ENCODE results near the gene IGFL1.

DNA sequence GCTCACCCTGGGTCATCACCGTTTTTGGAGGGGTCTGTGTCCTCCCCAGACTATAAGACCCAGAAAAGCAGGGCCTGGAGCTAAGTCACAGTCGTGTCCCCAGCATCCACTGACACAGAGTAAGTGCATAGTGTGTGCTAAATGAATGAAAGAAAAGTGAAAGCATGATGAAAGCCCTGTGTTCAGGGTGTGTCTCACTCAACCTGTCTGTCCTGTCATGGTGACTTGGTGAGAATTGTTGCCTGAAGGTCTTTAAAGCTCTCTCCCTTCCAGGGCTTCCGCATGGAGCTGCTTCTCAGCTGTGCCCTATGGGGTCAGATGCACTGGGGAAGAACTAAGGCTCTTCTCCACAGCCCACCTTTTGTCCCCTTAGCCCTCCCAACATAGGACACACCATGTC, 20.5 kb upstream of the IGFL1 start:
- TF ChIP-seq, protein P1, sequence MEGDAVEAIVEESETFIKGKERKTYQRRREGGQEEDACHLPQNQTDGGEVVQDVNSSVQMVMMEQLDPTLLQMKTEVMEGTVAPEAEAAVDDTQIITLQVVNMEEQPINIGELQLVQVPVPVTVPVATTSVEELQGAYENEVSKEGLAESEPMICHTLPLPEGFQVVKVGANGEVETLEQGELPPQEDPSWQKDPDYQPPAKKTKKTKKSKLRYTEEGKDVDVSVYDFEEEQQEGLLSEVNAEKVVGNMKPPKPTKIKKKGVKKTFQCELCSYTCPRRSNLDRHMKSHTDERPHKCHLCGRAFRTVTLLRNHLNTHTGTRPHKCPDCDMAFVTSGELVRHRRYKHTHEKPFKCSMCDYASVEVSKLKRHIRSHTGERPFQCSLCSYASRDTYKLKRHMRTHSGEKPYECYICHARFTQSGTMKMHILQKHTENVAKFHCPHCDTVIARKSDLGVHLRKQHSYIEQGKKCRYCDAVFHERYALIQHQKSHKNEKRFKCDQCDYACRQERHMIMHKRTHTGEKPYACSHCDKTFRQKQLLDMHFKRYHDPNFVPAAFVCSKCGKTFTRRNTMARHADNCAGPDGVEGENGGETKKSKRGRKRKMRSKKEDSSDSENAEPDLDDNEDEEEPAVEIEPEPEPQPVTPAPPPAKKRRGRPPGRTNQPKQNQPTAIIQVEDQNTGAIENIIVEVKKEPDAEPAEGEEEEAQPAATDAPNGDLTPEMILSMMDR (IDR thresholded peaks at IDR 0.05) = no peak
- no peak for TF ChIP-seq EP300 (IDR thresholded peaks at IDR 0.05)
